ENCODE results near the gene DPYD.

DPYD gene

GRCh38 chr1:97044159-97044760 lies 876.6 kb downstream of the DPYD start:
- no peak for DNase-seq (ENCODE audit: low read depth)

GRCh38 chr1:97042551-97042950 lies 878.3 kb downstream of the DPYD start:
- no peak for DNase-seq (ENCODE audit: low read depth)

GRCh38 chr1:97041026-97041425 lies 879.8 kb downstream of the DPYD start:
- no peak for DNase-seq (ENCODE audit: low read depth)

- DNase-seq (ENCODE audit: low read depth), result no peak
Measured at GRCh38 chr1:97038410-97038809, 882.4 kb downstream of the DPYD start.

- DNase-seq (ENCODE audit: low read depth), result no peak
Measured at GRCh38 chr1:97034651-97035050, 886.2 kb downstream of the DPYD start.

- DNase-seq (ENCODE audit: low read depth), result no peak
Measured at GRCh38 chr1:97033949-97034348, 886.9 kb downstream of the DPYD start.
